ENCODE data around the gene OVCA2.

Gene OVCA2

GRCh38 chr17:2070241-2071023, 28.6 kb downstream of the OVCA2 start:
- TF ChIP-seq, protein P1, sequence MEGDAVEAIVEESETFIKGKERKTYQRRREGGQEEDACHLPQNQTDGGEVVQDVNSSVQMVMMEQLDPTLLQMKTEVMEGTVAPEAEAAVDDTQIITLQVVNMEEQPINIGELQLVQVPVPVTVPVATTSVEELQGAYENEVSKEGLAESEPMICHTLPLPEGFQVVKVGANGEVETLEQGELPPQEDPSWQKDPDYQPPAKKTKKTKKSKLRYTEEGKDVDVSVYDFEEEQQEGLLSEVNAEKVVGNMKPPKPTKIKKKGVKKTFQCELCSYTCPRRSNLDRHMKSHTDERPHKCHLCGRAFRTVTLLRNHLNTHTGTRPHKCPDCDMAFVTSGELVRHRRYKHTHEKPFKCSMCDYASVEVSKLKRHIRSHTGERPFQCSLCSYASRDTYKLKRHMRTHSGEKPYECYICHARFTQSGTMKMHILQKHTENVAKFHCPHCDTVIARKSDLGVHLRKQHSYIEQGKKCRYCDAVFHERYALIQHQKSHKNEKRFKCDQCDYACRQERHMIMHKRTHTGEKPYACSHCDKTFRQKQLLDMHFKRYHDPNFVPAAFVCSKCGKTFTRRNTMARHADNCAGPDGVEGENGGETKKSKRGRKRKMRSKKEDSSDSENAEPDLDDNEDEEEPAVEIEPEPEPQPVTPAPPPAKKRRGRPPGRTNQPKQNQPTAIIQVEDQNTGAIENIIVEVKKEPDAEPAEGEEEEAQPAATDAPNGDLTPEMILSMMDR (IDR thresholded peaks at IDR 0.05; ENCODE audit: control insufficient read depth, insufficient read depth, low read depth, low read length, missing control alignments): no peak

DNA sequence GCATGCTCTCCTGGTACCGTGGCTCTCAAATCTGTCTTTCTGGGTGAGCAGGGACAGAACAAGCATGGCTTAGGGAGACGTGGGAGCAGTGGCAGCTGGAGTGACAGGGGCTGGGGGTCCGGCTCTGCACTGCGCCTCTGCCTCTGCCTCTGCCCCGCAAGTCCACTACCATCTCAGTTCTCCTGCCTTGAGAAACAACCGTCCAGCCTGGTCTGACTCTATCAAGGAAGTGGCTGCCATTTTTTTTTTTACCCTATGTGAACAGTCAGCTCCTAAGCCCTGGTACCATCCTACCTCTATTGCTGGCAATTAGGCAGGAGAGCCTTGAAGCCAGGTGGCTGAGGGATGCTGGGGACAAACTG, 29.2 kb downstream of the OVCA2 start:
- TF ChIP-seq, protein P1 (IDR thresholded peaks at IDR 0.05; ENCODE audit: control insufficient read depth, insufficient read depth, low read depth, low read length, missing control alignments): no peak
- DNase-seq (ENCODE audit: low read depth): no peak
- no peak overlapping the region for H3K4me3 ChIP-seq (ENCODE audit: control insufficient read depth, low read depth, low read length)

More at GRCh38 chr17:2070241-2071023, 28.6 kb downstream of the OVCA2 start:
- no peak overlapping the region for H3K4me3 ChIP-seq (ENCODE audit: control insufficient read depth, low read depth, low read length)
- no peak for DNase-seq (ENCODE audit: low read depth)

- H3K4me3 ChIP-seq (ENCODE audit: control insufficient read depth, low read depth, low read length): no peak overlapping the region
- TF ChIP-seq, protein P1 (IDR thresholded peaks at IDR 0.05; ENCODE audit: control insufficient read depth, insufficient read depth, low read depth, low read length, missing control alignments): no peak
- no peak for DNase-seq (ENCODE audit: low read depth)
Measured at GRCh38 chr17:2071455-2072281, 29.8 kb downstream of the OVCA2 start.

DNA sequence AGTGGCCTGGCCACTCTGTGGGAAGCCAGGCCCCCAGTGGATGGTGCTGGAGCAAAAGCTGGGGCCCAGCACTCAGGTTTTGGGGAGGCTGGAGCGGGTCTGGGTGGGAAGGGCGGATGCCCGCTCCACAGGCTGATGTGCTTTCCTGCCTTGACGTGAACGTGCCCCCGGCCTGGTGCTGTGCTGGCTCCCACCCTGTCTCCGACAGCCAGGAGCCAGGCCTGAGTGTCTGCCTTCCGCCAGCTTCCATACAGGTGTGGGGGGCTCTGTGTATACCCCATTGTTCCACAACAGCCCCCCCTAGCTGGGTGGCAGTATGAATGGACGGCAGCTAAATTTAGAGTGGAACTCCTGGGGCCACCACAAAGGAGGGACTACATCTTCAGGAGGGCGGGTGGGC, 33.1 kb downstream of the OVCA2 start:
- H3K4me3 ChIP-seq (ENCODE audit: control insufficient read depth, low read depth, low read length): no peak overlapping the region
- DNase-seq (ENCODE audit: low read depth): no peak
- TF ChIP-seq, protein P1 (IDR thresholded peaks at IDR 0.05; ENCODE audit: control insufficient read depth, insufficient read depth, low read depth, low read length, missing control alignments): no peak

DNA sequence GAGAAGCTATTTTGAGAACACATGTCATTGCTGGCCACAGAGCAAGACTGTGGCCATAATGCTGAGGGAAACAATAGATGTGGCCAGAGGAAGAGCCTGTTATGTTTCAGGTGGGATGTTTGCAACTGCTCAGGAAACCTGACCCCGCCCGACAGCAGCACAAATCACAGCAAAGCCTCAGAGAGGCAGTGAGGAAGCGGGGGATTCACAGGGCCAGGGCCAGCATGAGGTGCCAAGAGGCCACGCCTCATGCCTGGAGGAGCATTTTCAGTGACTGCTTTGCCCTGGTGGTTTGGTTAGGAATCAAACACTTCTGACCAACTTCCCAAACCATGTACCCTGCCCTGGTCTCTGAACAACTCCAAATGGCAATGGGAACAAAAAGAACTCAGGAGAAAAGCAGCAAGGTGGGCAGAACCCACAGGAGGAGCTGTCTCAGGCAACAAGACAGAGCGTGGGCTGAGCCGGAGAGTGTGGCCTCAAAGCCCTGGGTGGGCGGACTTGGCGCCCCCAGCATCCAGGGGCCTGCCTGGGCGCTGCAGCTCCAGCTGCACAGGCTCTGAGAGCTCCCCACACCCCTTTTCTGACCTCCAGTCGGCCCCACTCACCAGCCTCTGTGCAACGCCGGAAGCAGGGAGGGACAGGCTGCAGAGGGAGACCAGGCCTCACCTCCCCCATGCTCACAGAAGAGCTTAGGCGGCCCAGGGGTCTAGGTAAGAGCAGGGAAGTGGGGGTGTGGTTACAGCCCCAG, 33.7 kb downstream of the OVCA2 start:
- no peak for DNase-seq (ENCODE audit: low read depth)
- TF ChIP-seq, protein P1 (IDR thresholded peaks at IDR 0.05; ENCODE audit: control insufficient read depth, insufficient read depth, low read depth, low read length, missing control alignments): no peak
- H3K4me3 ChIP-seq (ENCODE audit: control insufficient read depth, low read depth, low read length): no peak overlapping the region
